Activated naive CD8-positive, alpha-beta T cell (primary cell): Measurements from ENCODE around the gene SLX4.

ENCODE experiments used
- H3K27ac Mint-ChIP-seq: one replicate; pipeline ENCODE4 v1.8.0; 2021; ENCODE audit warnings: mixed read lengths
- H3K27me3 Mint-ChIP-seq: one replicate; pipeline ENCODE4 v1.8.0; 2021; ENCODE audit warnings: mixed read lengths
- H3K36me3 Mint-ChIP-seq: one replicate; pipeline ENCODE4 v1.8.0; 2021; ENCODE audit warnings: mixed read lengths
- H3K4me1 Mint-ChIP-seq: one replicate; pipeline ENCODE4 v1.8.0; 2021; ENCODE audit warnings: low read depth, mixed read lengths
- H3K4me3 Mint-ChIP-seq: one replicate; pipeline ENCODE4 v1.8.0; 2021; ENCODE audit warnings: mild to moderate bottlenecking, mixed read lengths
- H3K9me3 Mint-ChIP-seq: one replicate; pipeline ENCODE4 v1.8.0; 2021; ENCODE audit warnings: low read depth, mixed read lengths

The SLX4 gene

DNA sequence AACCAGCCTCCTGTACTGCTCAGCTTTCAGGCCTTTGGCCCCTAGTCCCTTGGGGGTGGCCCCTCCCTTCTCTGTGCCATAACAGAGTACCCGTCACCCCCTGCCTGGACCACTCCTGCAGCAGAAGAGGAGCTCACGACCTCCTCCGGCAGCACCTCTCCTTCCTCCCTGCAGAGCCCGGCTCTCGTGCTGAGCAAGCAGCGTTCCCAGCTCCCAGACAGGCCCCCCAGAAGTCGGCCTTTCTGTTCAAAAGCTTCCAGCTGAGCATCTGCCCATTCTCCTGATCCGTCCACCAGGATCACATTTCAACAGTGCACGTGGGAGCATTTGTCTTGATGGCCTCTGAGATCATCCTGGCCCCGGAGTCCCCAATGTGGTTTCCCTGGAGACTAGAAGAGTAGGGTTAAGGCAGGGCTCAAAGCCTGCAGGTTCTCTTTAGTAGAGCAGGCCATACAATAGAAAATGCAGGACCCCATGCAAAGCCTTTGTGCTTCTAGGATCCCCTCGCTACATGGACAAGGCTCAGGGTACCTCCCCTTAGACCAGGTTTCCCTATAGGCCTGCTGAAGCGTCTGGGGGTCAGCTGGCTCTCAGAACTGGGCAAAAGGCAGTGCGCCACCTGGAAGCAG, 69.8 kb downstream of the SLX4 start:
- no peaks in the 10 kb centered on the region for H3K27me3 Mint-ChIP-seq
- H3K4me1 Mint-ChIP-seq: no peaks in the 10 kb centered on the region
- H3K4me3 Mint-ChIP-seq: no peak overlapping the region
- peak overlapping the region; percentile 47 for H3K27ac Mint-ChIP-seq
- no peaks in the 10 kb centered on the region for H3K9me3 Mint-ChIP-seq
- no peaks in the 10 kb centered on the region for H3K36me3 Mint-ChIP-seq

DNA sequence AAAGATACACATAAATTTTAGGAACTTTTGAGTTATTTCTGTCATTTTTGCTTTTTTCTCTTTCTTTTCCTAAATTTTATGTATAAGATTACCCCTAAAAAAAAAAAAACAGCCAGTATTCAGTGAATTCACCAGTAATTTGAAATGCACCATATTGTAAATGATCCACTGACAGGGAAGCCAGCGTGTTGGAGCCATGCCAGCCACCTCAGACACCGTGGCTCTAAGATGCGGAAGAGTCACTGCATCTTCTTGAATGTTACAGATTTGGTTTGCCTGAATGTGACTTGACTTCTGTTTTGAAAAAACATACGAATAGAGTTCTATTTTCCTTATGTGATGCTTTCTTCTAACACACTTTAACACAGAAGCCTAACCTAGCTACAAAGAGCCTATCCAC, 73.2 kb downstream of the SLX4 start:
- Mint-ChIP-seq H3K9me3 (no peaks in the 10 kb centered on the region), H3K36me3 (no peaks in the 10 kb centered on the region)

DNA sequence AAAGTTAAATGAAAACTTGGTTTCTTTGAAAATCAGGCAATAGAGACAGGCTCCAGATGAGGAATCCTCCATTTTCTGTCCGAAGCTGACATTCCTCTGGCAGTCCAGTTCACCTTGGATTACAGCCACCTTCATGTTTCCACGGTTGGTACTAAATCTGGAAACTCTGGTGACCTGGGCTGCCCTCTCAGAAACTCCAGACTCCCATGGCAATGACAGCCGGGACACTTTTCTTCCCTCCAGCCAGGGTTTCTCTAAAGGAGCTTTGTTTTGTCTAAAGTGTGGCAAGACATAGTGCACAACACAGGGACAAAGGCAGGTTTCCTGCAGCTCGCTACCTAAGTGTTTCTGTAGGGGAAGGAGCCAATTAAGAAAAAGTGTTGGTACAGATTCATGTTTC, 74.6 kb downstream of the SLX4 start:
- Mint-ChIP-seq H3K4me1 (peaks cover 5% of the 10 kb centered on the region), H3K36me3 (no peaks in the 10 kb centered on the region), H3K4me3 (no peak overlapping the region), H3K27me3 (no peaks in the 10 kb centered on the region), H3K27ac (peak overlapping the region; percentile 10), H3K9me3 (no peaks in the 10 kb centered on the region)

More for the DNA sequence above, 73.2 kb downstream of the SLX4 start:
- H3K27ac Mint-ChIP-seq: no peak overlapping the region
- H3K27me3 Mint-ChIP-seq: no peaks in the 10 kb centered on the region
- peaks cover 5% of the 10 kb centered on the region for H3K4me1 Mint-ChIP-seq
- H3K4me3 Mint-ChIP-seq: no peak overlapping the region

DNA sequence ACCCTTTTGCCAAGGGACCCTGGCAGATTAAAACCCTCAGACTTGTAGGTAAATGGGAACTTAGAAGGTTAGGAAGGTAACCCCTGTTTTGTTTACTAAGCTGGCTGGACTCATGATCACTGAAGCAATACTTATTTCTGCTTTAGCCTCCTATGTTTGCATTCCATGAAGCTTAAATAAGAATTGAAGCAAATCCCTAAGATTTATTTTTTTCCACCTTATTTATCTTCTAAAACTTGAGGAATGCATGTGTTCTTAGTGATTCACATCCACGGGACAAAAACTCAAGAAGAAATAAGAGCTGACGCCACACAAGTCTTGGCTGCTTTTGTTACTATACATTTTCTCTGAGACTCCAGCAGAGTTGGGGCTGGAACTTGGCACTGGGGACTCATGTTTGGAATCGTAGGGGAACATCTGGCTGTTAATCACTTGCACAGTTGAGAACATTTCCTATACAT, 75.1 kb downstream of the SLX4 start:
- Mint-ChIP-seq H3K4me1 (peaks cover 5% of the 10 kb centered on the region), H3K27ac (peak overlapping the region; percentile 10), H3K4me3 (no peak overlapping the region), H3K27me3 (no peaks in the 10 kb centered on the region), H3K9me3 (no peaks in the 10 kb centered on the region), H3K36me3 (no peaks in the 10 kb centered on the region)

DNA sequence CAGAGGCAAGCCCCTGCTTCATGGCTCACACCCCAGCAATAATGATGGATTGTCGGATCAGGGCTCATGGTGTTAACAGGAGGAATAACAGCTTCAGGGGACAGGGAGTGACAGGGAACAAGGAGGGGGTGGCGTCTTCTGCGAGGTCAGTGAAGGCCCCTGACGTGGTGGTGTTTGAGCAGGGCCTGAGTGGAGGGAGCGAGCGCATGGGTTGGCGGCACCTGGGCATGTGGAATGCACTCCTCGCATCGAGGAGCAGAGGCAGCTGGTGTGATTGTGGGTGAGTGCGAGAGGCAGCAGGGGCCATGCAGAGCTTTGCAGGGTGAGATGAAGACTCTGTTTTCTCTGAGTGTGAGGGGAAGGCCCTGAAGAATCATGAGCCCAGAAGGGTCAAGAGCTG, 77.3 kb downstream of the SLX4 start:
- Mint-ChIP-seq H3K27me3 (no peaks in the 10 kb centered on the region), H3K9me3 (no peaks in the 10 kb centered on the region), H3K4me3 (no peak overlapping the region), H3K36me3 (no peaks in the 10 kb centered on the region), H3K27ac (peak overlapping the region; percentile 66), H3K4me1 (peaks cover 5% of the 10 kb centered on the region)

DNA sequence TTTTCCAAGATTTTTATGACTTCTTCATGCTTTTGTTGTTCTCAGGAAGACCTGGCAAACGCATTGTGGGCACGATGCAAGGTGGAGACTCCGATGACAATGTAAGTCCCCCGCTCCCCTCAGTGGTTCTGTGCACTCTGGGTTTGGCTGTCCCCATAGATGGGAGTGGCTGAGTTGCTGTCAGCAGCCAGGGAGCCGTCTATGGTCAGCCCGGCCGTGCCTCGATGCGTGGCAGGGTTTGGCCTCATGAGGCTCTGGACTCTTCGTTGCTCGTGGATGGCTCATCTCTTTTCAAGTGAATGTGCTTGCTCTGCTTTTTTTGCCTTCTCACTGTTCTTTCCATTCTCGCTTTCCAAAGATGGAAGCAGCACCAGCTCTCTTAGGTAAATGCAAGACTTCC, 78.7 kb downstream of the SLX4 start:
- Mint-ChIP-seq H3K4me3 (no peak overlapping the region), H3K27me3 (no peaks in the 10 kb centered on the region), H3K36me3 (no peaks in the 10 kb centered on the region), H3K9me3 (no peaks in the 10 kb centered on the region), H3K4me1 (peaks cover 7% of the 10 kb centered on the region), H3K27ac (no peak overlapping the region)
